ENCODE results near the gene SLC6A18. TPM values are rescaled to one million over a fixed set of nuclear protein-coding genes. Genes with fewer than 3 reads are reported as not detected.

SLC6A18 gene
- total and polyA plus RNA-seq, 2 of the 13 experiments (the other 11 are each of a cell fraction or from before 2014, with no cell fraction given): not detected

- H3K9ac ChIP-seq (ENCODE audit: insufficient read depth, low read depth, low read length): no peak overlapping the region
- TF ChIP-seq ZNF576 (CRISPR knock-in tag; IDR thresholded peaks at IDR 0.05) (no peak), HNRNPL (IDR thresholded peaks at IDR 0.05; ENCODE audit: low read depth, low read length) (0 out of 2 replicates have a peak, but pooled peaks have one; percentile 11)
- FAIRE-seq (no peak), DNase-seq (ENCODE audit: low spot score) (no peak), ATAC-seq (peak; percentile 3)
- WGBS (ENCODE audit: low lambda C conversion rate): 79% methylated on average over 13 of the region's 28 CpGs
- no peak overlapping the region for H3K4me2 ChIP-seq (ENCODE audit: low read depth, low read length)
- no peak overlapping the region for H3K27ac ChIP-seq (ENCODE audit: extremely low read length, insufficient read depth, low read length)
- H3K36me3 ChIP-seq (replicated peaks in 1 of 2; ENCODE audit: control insufficient read depth in 1 of 2, insufficient read depth in 2 of 2, low read length in 2 of 2): no peaks in the 10 kb centered on the region
- no peaks in the 10 kb centered on the region for H3K79me2 ChIP-seq (ENCODE audit: insufficient read depth, low read length)
- peaks cover 3 to 59% of the 10 kb centered on the region in 2 experiments for H3K27me3 ChIP-seq (ENCODE audit: control insufficient read depth in 1 of 2, insufficient read depth in 2 of 2, low read length in 2 of 2)
- H3K4me3 ChIP-seq (replicated peaks in 1 of 3; ENCODE audit: insufficient read depth in 1 of 3, low read depth in 2 of 3, low read length in 3 of 3): no peak overlapping the region
- H3K9me3 ChIP-seq (ENCODE audit: low read length): no peaks in the 10 kb centered on the region
- in situ Hi-C loops (cut with HindIII; ENCODE audit: extremely low pct_ligation_motif_present, low pct_unique_long_range_greater_than_20kb) (no loop called here), intact Hi-C loops (cut with micrococcal nuclease; ENCODE audit: unreplicated experiment) (loop anchor here (1.0 to 10.0 kb wide), 2 partner anchors 14 to 444 kb away; no protein-coding TSS in a partner anchor)
- no peak overlapping the region for H2AFZ ChIP-seq (ENCODE audit: low read length)
- ChIA-PET POLR2A (interaction anchor here (1.4 to 1.9 kb wide), 3 partner anchors 14 to 18 kb away, joined by 5 to 7 read pairs (median 6); no protein-coding TSS in a partner anchor), CTCF (ENCODE audit: low intra/inter-chr PET ratio, low total read pairs) (no interaction called here)
- BruUV-seq (replicated peaks): no TSS peak
- peaks cover 44% of the 10 kb centered on the region for H3K4me1 ChIP-seq (ENCODE audit: insufficient read depth, low read length)
- no peaks in the 10 kb centered on the region for H4K20me1 ChIP-seq (ENCODE audit: insufficient read depth, low read length)
Observed at GRCh38 chr5:1200495-1201326, 24.5 kb upstream of the SLC6A18 start.

GRCh38 chr5:1201327-1202025, 23.7 kb upstream of the SLC6A18 start, which contains the start of gene SLC6A19:
Gene SLC6A19, plus strand, starts transcription at chr5:1201595. Its CDS starts 56 bp downstream, at chr5:1201651.
- H2AFZ ChIP-seq (ENCODE audit: low read length): no peak within 1 kb of the TSS
- no peaks in the 10 kb centered on the region for H4K20me1 ChIP-seq (ENCODE audit: insufficient read depth, low read length)
- no peak within 1 kb of the TSS for H3K27ac ChIP-seq (ENCODE audit: extremely low read length, insufficient read depth, low read length)
- H3K9ac ChIP-seq (ENCODE audit: insufficient read depth, low read depth, low read length): no peak within 1 kb of the TSS
- no peaks in the 10 kb centered on the region for H3K9me3 ChIP-seq (ENCODE audit: low read length)
- no peak within 1 kb of the TSS for H3K4me2 ChIP-seq (ENCODE audit: low read depth, low read length)
- WGBS (ENCODE audit: low lambda C conversion rate): 65% methylated on average over 15 of the region's 51 CpGs
- no peak for TF ChIP-seq ZBTB4 (CRISPR knock-in tag; IDR thresholded peaks at IDR 0.05; ENCODE audit: borderline replicate concordance)
- TF ChIP-seq MAFK (conservative IDR thresholded peaks at IDR 0.05 in 1 of 2, IDR thresholded peaks at IDR 0.05 in 1 of 2; ENCODE audit: low read length in 2 of 2): no peak
- no peaks in the 10 kb centered on the region for H3K36me3 ChIP-seq (replicated peaks in 1 of 2; ENCODE audit: control insufficient read depth in 1 of 2, insufficient read depth in 2 of 2, low read length in 2 of 2)
- no TSS peak for BruUV-seq (replicated peaks)
- in situ Hi-C loops (cut with HindIII; ENCODE audit: extremely low pct_ligation_motif_present, low pct_unique_long_range_greater_than_20kb): no loop called here
- intact Hi-C loops (cut with micrococcal nuclease; ENCODE audit: unreplicated experiment): loop anchor here (10.0 kb wide), 1 partner anchor 443 kb away; no protein-coding TSS in a partner anchor
- POLR2A ChIA-PET: interaction anchor here (1.4 to 1.9 kb wide), 3 partner anchors 15 to 18 kb away, joined by 5 to 7 read pairs (median 6); no protein-coding TSS in a partner anchor
- DNase-seq (ENCODE audit: low spot score) (no peak), ATAC-seq (no peak), FAIRE-seq (no peak)
- peaks cover 5 to 62% of the 10 kb centered on the region in 2 experiments for H3K27me3 ChIP-seq (ENCODE audit: control insufficient read depth in 1 of 2, insufficient read depth in 2 of 2, low read length in 2 of 2)
- H3K4me3 ChIP-seq (replicated peaks in 1 of 3; ENCODE audit: insufficient read depth in 1 of 3, low read depth in 2 of 3, low read length in 3 of 3): no peak within 1 kb of the TSS
- peaks cover 44% of the 10 kb centered on the region for H3K4me1 ChIP-seq (ENCODE audit: insufficient read depth, low read length)
- no peaks in the 10 kb centered on the region for H3K79me2 ChIP-seq (ENCODE audit: insufficient read depth, low read length)
- CTCF ChIA-PET (ENCODE audit: low intra/inter-chr PET ratio, low total read pairs): no interaction called here

Data from HepG2 (cell line).